C4-2B (cell line): ENCODE results near the gene SHISAL1.

Source experiments
- CTCF ChIP-seq: fragments of 450-650 bp; conservative IDR thresholded peaks from 2 replicates; pipeline ENCODE4 v1.5.1; 2017; ENCODE audit warnings: mild to moderate bottlenecking
- ZFX ChIP-seq: fragments of 450-650 bp; IDR thresholded peaks from 2 replicates; pipeline ENCODE4 v1.6.1; 2017

GRCh38 chr22:44213489-44214043, 99.2 kb downstream of the SHISAL1 start:
- no peak for TF ChIP-seq CTCF
- no peak for TF ChIP-seq ZFX
